TTC549 (cell line): ENCODE data around the gene ST6GALNAC5.
"Not testable (repeated sequence)": the region's sequence is repeated elsewhere in the genome, so short reads cannot be mapped to it uniquely, and the experiment has no call there.

Experiments
- FAIRE-seq: peaks from 2 replicates; lab custom pipeline; 2012; peaks lifted over from hg19 to GRCh38; lab: Jason Lieb, UNC

ST6GALNAC5 gene

GRCh38 chr1:76939050-76939816, 72.0 kb downstream of the ST6GALNAC5 start:
- no peak for FAIRE-seq

DNA sequence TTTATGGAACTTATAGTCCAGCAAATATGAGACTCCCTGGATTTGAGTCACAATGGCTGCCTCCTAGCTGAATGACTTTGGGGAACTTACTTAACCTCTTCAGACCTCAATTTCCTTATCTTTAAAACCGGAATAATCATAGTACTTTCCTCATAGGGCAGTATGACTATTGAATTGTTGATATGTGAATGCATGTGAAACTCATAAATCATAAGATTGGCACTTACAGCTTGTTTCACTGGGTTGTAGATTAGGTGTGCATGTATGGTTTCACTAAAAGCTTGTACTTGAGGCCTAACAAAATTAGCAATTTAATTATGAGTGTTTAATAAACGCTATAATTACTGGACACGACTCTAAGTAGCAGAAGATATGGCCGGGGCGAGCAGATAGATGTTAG, 72.5 kb downstream of the ST6GALNAC5 start:
- FAIRE-seq = no peak

- FAIRE-seq = no peak
Observed at GRCh38 chr1:76940571-76941335, 73.5 kb downstream of the ST6GALNAC5 start.

- FAIRE-seq = no peak
Observed at GRCh38 chr1:76942549-76942948, 75.3 kb downstream of the ST6GALNAC5 start.

DNA sequence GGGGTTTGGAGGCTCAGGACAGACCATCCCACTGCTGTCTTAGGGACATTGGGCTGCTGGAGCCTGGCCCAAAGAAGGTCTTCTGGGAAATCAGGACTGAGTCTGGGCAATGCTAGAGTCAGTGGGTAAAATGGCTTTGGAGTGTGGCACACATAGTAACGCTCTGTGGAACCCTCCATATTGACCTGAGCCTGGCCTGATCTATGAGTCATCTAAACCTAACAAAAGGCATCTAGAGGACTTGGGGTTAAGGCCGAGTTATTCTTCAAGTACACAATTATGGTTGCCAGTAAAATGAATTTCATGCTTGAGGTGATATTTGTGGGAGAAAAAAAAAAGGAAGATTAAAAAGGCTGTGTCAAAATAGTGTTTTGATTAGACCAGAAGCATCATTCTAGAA, 77.7 kb downstream of the ST6GALNAC5 start:
- no peak for FAIRE-seq

DNA sequence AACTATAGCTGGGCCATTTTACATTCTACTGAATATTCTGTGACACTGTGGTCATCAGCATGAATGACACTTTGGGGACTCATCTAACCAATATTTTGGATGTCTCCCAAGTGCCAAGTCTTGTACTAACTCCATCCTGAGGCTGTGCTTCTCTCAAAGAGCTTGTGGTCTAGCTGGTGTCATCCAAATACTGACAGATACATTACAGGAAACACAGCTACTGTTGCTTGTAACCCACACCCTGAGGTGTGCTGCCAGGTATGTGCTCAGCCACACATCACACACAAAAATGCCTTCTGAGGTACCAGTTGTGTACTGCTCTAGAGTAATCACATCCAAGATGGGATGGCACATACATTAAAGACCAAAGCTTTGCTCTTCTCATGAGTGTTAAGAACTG, 81.6 kb downstream of the ST6GALNAC5 start:
- FAIRE-seq = no peak

DNA sequence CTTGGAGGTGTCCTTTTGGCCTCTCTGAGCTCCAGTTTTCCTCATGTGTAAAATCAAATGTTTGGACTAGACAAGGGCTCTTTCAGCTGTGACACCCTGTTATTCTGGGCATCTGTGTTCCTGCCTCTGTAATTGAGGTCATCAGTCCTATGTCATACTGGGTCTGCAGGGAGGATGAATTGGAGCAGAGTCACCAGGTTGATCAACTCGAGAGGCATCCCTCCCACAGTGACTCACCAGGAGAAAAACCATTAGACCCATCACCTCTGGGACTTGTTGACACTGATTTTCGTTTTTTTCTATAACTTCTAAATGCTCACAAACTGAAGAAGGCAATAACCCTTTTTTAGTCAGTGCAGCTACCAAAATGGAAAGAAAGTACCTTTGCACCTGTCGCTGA, 82.2 kb downstream of the ST6GALNAC5 start:
- no peak for FAIRE-seq

DNA sequence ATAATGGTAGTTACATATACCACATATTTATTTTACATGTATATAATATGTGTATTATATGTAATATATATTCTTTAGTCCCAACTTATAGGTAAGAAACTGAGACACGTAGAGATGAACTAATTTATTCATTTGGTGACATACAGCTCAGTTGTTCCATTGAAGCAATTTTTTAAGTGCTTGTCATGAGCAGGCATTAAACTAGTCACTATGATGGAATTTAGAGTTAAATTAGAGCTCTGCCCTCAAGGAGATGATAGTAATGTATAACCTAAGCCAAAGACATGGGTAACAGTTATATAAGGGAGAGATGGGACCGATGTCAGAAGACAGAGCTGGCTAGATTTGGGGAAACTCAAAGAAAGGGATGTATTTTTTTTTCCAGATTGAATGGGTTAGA, 83.0 kb downstream of the ST6GALNAC5 start:
- no peak for FAIRE-seq

GRCh38 chr1:76951153-76951552, 83.9 kb downstream of the ST6GALNAC5 start:
- FAIRE-seq = no peak

GRCh38 chr1:76955652-76956051, 88.4 kb downstream of the ST6GALNAC5 start:
- FAIRE-seq = no peak

DNA sequence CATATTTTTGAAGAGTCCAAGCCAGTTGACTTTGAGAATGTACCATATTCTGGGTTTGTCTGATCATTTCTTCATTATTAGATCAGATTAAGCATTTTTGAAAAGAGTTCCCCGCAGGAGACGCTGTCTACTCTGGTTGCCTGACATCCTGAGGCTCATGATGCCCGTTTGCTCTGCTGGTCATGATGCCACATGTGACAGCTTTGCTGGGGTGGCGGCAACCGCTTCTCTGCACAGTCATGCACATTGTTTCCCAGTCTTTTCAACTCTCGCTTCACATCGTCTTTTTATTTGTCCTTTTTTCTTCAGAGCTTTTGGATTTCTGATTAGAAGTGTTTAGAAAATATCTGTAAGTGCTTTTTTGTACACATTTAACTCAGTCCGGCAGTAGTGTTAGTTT, 90.7 kb downstream of the ST6GALNAC5 start:
- no peak for FAIRE-seq

- no peak for FAIRE-seq
Observed at GRCh38 chr1:76958828-76959227, 91.5 kb downstream of the ST6GALNAC5 start.

GRCh38 chr1:76959556-76959955, 92.3 kb downstream of the ST6GALNAC5 start:
- FAIRE-seq = no peak

- FAIRE-seq = no peak
Observed at GRCh38 chr1:76961181-76961819, 94.0 kb downstream of the ST6GALNAC5 start.

DNA sequence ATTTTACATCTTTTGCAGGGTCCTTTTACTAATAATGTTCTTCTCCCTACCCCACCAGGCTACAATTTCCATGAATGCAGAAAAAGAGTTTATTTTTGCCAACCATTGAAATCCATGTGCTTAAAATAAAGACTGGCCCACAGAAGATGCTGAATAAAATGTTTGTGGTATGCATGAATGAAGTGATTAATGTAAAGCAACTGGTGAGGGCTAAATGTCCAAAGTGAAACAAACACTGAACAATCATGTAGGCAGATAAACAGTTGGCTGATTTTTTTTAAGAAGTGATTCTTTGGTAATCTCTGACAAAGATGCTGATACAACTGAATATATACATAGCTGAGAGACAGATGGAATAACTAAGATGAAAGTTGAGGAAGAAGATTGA, 94.5 kb downstream of the ST6GALNAC5 start:
- FAIRE-seq = no peak

GRCh38 chr1:76981267-76981666, 114.0 kb downstream of the ST6GALNAC5 start:
- not testable (repeated sequence) for FAIRE-seq

DNA sequence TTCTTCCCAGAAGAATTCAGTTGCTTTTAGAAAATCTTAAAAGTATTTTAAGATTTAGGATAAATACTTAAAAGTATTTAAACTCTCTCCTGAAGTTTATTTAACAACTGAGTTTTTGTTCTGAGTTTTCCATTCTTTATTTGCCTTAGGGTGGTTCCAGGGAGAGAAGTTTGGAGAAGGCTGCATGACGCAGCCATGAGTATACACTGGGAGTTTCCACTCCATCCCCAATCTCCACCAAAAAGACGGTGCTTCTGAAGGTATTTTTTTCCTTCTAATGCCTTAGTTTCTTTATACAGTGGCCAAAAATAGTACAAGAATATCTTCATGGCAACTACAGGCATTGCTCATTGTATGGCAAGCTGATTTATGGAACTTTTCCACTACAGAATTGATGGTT, 122.7 kb downstream of the ST6GALNAC5 start:
- FAIRE-seq = no peak

GRCh38 chr1:76993036-76993435, 125.8 kb downstream of the ST6GALNAC5 start:
- FAIRE-seq = no peak

DNA sequence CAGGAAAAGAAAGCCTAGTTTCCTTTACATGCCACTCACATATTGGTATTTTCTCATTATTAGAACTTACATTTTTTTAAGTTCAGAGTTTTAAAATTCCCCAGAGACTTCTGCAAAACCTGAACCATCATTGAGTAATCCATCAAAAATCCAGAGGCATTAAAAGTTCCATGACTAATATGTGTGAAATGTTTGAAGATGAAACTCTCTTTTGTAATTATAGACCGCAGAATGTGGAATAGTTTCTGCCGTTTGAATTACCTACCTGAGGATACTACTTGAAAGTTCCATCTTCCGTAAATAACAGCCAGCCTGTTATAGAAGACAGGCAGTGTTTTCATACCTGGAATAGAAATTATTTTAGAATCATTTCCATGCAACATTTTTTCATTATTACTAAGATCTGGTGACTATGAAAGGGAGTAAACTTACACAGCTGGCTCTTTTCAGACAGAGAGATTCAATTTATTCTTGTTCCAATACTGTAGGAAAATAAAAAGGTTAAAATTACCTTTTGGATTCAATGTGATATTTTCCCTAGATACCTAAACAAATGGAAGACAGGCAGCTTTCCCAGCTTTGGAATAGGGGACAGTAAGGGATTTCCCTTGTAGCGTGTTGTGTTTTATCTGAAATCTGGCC, 131.4 kb downstream of the ST6GALNAC5 start:
- no peak for FAIRE-seq

DNA sequence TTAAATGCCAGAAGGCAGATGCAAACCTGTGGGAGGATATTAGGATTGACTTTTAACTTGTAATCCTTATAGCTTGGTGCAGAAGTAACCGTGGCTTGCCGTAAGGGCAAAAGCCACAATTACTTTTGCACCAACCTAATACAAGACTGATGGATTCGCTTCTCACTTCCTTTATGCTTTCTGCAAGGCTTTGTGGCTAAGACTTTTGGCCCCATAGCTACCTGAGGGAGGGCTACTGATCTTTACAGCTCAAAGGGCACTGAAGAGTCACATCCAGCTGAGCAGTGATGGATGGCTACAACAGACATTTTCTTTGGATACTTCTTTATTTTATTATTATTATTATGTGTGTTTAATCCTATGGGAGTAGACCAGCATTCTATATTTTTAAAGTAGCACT, 140.4 kb downstream of the ST6GALNAC5 start:
- FAIRE-seq = no peak

- FAIRE-seq = no peak
Observed at GRCh38 chr1:77010937-77011336, 143.7 kb downstream of the ST6GALNAC5 start.

GRCh38 chr1:77012066-77012465, 144.8 kb downstream of the ST6GALNAC5 start:
- FAIRE-seq = no peak
